NCI-H524 treated with DMSO at 0.1 percent for 48 hours (cell line): ENCODE data around the gene SLC1A3.
"Not testable (repeated sequence)": the region's sequence is repeated elsewhere in the genome, so short reads cannot be mapped to it uniquely, and the experiment has no call there.

Source experiments
- DNase-seq: peaks from one replicate; lab custom pipeline; 2025; lab: John Stamatoyannopoulos, UW

SLC1A3 gene

GRCh38 chr5:36606428-36607113 is at the start of gene SLC1A3:
Gene SLC1A3, plus strand, starts transcription at chr5:36606606. Its CDS starts 1,818 bp downstream, at chr5:36608424.
- peak; percentile 50 for DNase-seq

DNA sequence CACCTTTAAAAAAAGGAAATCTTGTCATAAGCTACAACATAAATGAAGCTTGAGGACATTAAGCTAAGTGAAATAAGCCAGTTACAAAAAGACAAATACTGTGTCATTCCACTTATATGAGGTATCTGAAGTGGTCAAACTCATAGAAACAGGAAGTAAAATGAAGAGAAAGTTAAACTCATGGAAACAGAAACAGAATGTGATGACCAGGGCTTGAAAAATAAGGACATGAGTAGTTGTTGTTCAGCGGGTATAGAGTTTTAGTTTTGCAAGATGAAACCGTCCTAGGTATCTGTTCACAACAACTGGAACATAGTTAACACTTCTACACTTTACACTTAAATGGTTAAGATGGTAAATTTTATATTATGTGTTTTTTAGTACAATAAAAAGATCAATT is 47.8 kb upstream of the SLC1A3 start:
- DNase-seq = no peak

DNA sequence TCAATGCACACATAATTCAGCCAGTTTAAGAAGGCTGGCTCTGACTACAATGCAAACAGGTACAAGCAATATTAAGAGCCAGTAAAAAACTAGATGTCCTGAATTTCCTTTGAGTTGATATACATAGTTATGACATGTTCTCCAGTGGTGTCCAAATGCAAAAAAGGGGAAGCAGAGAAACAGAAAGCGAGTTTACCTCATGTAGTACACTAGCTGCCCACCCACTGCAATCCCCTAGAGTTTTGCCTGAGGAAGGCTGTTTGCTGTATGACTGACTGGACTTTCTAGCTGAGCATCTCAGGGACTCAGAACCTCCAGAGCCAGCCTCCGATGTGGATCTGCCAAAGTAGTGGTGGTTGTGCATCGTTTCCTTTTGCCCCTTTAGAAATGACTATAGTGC is 44.8 kb upstream of the SLC1A3 start:
- no peak for DNase-seq

GRCh38 chr5:36569491-36569890 is 36.9 kb upstream of the SLC1A3 start:
- no peak for DNase-seq

GRCh38 chr5:36570301-36571095 is 35.9 kb upstream of the SLC1A3 start:
- DNase-seq = no peak

DNA sequence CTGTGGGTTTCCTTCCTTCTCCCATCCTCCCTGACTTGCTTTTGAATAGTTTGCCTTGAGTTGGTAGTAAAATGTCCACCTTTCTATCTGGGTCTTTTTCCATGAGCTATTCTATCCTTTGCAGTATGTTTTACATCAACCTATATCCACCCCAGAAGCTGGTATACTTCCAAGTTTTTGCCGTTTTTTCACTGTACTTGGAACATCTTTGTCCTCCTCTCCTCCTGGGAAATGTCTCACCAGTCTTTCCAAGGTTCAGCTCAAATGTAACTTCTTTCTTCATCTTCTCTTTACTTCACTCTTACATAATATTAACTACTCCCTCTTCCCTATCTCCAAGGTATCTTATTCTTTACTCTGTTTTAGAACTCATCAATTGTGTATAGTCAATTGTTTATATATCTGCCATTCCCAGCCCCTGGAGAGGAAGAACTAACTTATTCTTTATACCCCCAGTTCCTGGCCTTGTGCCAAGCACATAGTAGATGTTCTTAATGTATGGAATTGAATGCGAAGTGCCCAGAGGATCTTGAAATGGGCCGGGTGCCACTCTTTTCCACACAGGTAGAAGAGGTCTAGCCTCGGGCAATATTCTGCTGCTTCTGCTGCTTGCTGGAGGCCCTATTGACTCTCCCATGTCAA is 34.9 kb upstream of the SLC1A3 start:
- DNase-seq = no peak

- no peak for DNase-seq
Observed at GRCh38 chr5:36573438-36573837, 33.0 kb upstream of the SLC1A3 start.

GRCh38 chr5:36575361-36575781 is 31.0 kb upstream of the SLC1A3 start:
- DNase-seq = no peak

DNA sequence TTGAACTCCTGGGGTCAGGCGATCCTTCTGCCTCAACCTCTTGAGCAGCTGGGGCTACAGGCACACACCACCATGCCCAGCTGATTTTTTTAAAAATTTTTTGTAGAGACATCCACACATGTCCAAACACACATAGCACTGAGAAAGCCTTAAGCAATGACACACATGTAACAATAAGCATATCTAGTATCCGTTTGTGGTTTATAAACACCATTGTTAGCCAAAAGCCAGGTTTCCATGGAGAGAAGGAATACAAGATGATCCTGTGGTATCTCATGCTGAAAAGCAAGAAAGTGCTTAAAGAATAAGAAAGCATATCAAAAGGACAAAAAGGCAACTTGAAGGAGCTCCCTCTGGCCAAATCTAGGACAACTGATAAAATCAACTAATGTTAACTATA is 29.7 kb upstream of the SLC1A3 start:
- no peak for DNase-seq

GRCh38 chr5:36579858-36580257 is 26.5 kb upstream of the SLC1A3 start:
- not testable (repeated sequence) for DNase-seq

- no peak for DNase-seq
Observed at GRCh38 chr5:36581070-36581469, 25.3 kb upstream of the SLC1A3 start.

DNA sequence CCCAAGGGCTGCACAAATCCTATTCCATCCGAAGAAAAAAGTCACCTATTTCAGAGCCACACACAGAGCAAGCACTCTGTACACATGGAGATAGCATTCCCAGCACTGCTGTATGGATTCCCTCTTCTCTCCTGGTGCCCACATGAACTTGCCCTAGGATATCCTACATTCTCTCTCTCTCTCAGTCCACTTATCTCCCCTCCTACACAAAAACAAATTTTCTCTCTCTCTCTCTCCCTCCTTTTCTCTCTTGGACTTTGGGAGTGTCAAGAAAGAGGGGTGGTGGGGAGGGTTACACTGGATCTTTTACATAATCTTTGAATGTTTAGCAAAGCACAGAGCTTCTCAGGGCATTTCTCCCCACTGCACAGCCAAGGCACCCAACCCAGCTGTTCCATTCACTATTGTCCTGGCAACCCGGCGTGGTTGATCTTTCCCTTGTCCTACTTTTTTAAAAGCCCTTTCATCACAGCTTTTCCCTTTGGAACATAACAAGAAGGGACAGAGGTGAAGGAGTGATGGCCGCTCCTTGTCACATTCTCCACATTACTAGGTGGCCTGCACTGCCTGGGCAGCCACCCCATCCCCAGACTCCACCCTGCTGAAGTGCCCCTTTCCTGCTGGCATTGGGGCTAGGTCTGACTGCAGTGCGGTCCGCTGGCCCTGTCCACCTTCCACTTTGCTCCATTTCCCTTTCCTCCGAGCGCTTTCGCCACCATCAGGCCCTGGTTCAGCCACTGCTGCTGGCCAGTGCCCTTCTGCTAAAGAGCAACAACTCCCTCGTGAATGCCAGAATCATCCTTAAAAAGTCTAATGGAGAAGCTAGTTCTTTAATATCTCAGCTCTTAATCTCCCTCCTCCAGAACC is 22.2 kb upstream of the SLC1A3 start:
- no peak for DNase-seq

- DNase-seq = no peak
Observed at GRCh38 chr5:36585701-36586100, 20.7 kb upstream of the SLC1A3 start.

- no peak for DNase-seq
Observed at GRCh38 chr5:36587354-36587753, 19.1 kb upstream of the SLC1A3 start.

- DNase-seq = not testable (repeated sequence)
Observed at GRCh38 chr5:36589735-36590134, 16.7 kb upstream of the SLC1A3 start.

- DNase-seq = no peak
Observed at GRCh38 chr5:36590513-36591286, 15.7 kb upstream of the SLC1A3 start.

DNA sequence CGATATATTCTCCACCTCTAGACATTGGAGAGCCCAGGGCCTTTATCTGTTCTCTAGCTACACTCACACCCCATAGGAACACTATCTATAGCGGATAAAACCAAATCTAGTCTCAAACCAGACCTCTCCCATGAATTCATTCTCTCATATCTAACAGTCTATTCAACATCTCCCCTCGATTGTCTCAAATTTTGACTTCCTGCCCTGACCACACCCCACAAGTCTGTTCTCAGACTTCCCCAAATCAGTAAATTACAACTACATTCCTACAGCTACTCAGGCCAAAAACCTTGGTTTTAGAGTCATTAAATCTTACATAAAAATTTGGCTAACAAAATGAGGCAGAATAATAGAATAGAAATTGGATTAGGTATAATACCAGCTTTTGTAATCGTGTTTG is 12.5 kb upstream of the SLC1A3 start:
- DNase-seq = no peak

DNA sequence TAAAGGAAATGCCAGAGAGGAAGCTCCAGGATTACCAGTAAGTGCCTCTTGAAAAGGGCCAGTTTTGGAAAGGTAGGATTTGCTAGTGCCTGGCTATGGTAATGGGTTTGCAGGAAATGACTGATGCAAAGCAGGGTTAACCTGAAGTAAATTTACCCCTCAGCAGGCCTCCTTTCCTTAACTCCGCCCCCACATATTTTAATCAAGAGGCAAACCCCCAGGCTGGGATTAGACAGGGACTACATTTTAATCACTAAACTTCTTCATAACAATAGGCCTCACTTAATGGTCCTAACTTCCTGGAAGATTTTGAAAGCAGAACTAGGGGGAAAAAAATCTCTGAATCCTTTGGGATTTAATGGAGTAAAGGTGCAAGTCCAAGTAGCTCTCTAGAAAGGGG is 10.2 kb upstream of the SLC1A3 start:
- DNase-seq = no peak

GRCh38 chr5:36596756-36597155 is 9.7 kb upstream of the SLC1A3 start:
- no peak for DNase-seq

- no peak for DNase-seq
Observed at GRCh38 chr5:36598045-36598444, 8.4 kb upstream of the SLC1A3 start.
